Lower leg skin (tissue), 3 donors: Measurements from ENCODE around the gene KLHL24.

Experiments used
- CTCF ChIP-seq, 3 donors: fragments of 450-650 bp; IDR thresholded peaks; one replicate each; pipeline ENCODE4 v1.5.1; 2016; ENCODE audit warnings: antibody characterized with exemption in 3 of 3, mild to moderate bottlenecking in 3 of 3, moderate library complexity in 2 of 3
- POLR2A ChIP-seq, 2 donors: fragments of 450-650 bp; IDR thresholded peaks; one replicate each; pipeline ENCODE4 v1.6.1; 2016 to 2017; ENCODE audit warnings: antibody characterized with exemption in 2 of 2, mild to moderate bottlenecking in 1 of 2, moderate library complexity in 1 of 2

- TF ChIP-seq CTCF (IDR thresholded peaks at IDR 0.05) (no peak), POLR2A (IDR thresholded peaks at IDR 0.05) (no peak)
These were observed 9.8 kb downstream of the KLHL24 start for GRCh38 chr3:183645254-183645653.
